ENCODE data around the gene ANP32B. TPM values are rescaled to one million over a fixed set of nuclear protein-coding genes. Genes with fewer than 3 reads are reported as not detected.

The ANP32B gene
- total RNA-seq, 1 experiment from 2014 or later: 14.8 TPM

DNA sequence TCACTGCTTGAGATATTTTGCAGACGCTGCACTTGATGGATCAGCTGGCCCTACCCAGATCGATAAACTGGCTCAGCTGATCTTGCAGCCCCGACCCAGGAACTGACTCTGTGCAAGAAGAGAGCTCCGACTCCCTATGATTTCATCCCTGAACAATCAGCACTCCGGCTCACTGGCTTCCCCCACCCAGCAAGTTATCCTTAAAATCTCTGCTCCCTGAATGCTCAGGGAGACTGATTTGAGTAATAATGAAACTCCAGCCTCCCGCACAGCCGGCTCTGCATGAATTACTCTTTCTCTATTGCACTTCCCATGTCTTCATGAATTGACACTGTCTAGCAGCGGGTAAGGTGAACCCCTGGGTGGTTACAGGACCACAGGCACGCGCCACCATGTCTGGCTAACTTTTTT is 56.5 kb downstream of the ANP32B start:
- POLR2A ChIA-PET (ENCODE audit: unreplicated experiment): no interaction called here
- no peak overlapping the region for H3K4me3 ChIP-seq (ENCODE audit: low read length)
- CTCF ChIA-PET: no interaction called here
- no peaks in the 10 kb centered on the region for H3K9me2 ChIP-seq (replicated peaks; ENCODE audit: low read length)
- no peak overlapping the region for H2AFZ ChIP-seq (ENCODE audit: low read length)
- no peaks in the 10 kb centered on the region for H3K79me2 ChIP-seq (ENCODE audit: low read length)
- TF ChIP-seq EZH2phosphoT487 (IDR thresholded peaks at IDR 0.05; ENCODE audit: borderline replicate concordance, low read length): no peak
- TF ChIP-seq EZH2 (IDR thresholded peaks at IDR 0.05; ENCODE audit: low read length, unreplicated experiment): no peak
- TF ChIP-seq, protein P1, sequence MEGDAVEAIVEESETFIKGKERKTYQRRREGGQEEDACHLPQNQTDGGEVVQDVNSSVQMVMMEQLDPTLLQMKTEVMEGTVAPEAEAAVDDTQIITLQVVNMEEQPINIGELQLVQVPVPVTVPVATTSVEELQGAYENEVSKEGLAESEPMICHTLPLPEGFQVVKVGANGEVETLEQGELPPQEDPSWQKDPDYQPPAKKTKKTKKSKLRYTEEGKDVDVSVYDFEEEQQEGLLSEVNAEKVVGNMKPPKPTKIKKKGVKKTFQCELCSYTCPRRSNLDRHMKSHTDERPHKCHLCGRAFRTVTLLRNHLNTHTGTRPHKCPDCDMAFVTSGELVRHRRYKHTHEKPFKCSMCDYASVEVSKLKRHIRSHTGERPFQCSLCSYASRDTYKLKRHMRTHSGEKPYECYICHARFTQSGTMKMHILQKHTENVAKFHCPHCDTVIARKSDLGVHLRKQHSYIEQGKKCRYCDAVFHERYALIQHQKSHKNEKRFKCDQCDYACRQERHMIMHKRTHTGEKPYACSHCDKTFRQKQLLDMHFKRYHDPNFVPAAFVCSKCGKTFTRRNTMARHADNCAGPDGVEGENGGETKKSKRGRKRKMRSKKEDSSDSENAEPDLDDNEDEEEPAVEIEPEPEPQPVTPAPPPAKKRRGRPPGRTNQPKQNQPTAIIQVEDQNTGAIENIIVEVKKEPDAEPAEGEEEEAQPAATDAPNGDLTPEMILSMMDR (conservative IDR thresholded peaks at IDR 0.05; ENCODE audit: low read depth, low read length): no peak
- H3K4me1 ChIP-seq (ENCODE audit: insufficient read depth, low read length): peaks cover 8% of the 10 kb centered on the region
- no peaks in the 10 kb centered on the region for H4K20me1 ChIP-seq (ENCODE audit: low read length)
- BruUV-seq (replicated peaks): no TSS peak
- H3K9ac ChIP-seq (ENCODE audit: low read length): no peak overlapping the region
- no peak overlapping the region for H3K27ac ChIP-seq (ENCODE audit: low read length)
- no peaks in the 10 kb centered on the region for H3F3A ChIP-seq (ENCODE audit: low read length, unreplicated experiment)
- H3K4me2 ChIP-seq (ENCODE audit: low read length): no peak overlapping the region
- H3K27me3 ChIP-seq (ENCODE audit: low read length): no peaks in the 10 kb centered on the region
- intact Hi-C loops (cut with micrococcal nuclease): no loop called here
- DNase-seq: no peak
- ATAC-seq: no peak
- H3K9me3 ChIP-seq (ENCODE audit: low read length): no peaks in the 10 kb centered on the region
- H3K36me3 ChIP-seq (ENCODE audit: low read depth, low read length): no peaks in the 10 kb centered on the region

DNA sequence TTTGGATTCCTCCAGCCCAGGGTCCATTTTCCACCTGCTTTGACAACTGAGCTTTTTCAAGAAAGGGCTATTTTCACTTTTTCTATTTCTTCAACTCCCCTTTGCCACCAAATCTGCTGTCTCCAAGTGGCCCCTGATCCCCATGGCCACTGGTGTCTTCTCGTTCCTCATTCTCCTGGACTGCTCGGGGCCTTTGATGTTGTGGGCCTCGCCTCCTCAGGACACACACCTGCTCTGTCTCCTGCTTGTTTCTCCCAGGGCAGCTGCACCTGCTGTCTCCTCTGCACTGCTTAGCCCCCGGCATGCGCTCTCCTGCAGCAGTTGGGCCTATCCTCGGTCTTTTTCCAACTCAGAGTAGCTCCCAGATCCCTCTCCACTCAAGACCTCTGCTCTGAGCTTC is 57.1 kb downstream of the ANP32B start:
- no peaks in the 10 kb centered on the region for H3F3A ChIP-seq (ENCODE audit: low read length, unreplicated experiment)
- no peak overlapping the region for H3K4me2 ChIP-seq (ENCODE audit: low read length)
- peaks cover 4% of the 10 kb centered on the region for H3K4me1 ChIP-seq (ENCODE audit: insufficient read depth, low read length)
- no peak overlapping the region for H3K27ac ChIP-seq (ENCODE audit: low read length)
- BruUV-seq (replicated peaks): no TSS peak
- ChIA-PET CTCF (no interaction called here), POLR2A (ENCODE audit: unreplicated experiment) (no interaction called here)
- H4K20me1 ChIP-seq (ENCODE audit: low read length): no peaks in the 10 kb centered on the region
- TF ChIP-seq EZH2phosphoT487 (IDR thresholded peaks at IDR 0.05; ENCODE audit: borderline replicate concordance, low read length): no peak
- TF ChIP-seq, protein P1 (conservative IDR thresholded peaks at IDR 0.05; ENCODE audit: low read depth, low read length): no peak
- no peak for TF ChIP-seq EZH2 (IDR thresholded peaks at IDR 0.05; ENCODE audit: low read length, unreplicated experiment)
- H3K27me3 ChIP-seq (ENCODE audit: low read length): no peaks in the 10 kb centered on the region
- H3K9me2 ChIP-seq (replicated peaks; ENCODE audit: low read length): no peaks in the 10 kb centered on the region
- H2AFZ ChIP-seq (ENCODE audit: low read length): no peak overlapping the region
- no peaks in the 10 kb centered on the region for H3K79me2 ChIP-seq (ENCODE audit: low read length)
- H3K4me3 ChIP-seq (ENCODE audit: low read length): no peak overlapping the region
- no peaks in the 10 kb centered on the region for H3K9me3 ChIP-seq (ENCODE audit: low read length)
- H3K9ac ChIP-seq (ENCODE audit: low read length): no peak overlapping the region
- no peak for ATAC-seq
- H3K36me3 ChIP-seq (ENCODE audit: low read depth, low read length): no peaks in the 10 kb centered on the region
- DNase-seq: no peak
- intact Hi-C loops (cut with micrococcal nuclease): no loop called here

DNA sequence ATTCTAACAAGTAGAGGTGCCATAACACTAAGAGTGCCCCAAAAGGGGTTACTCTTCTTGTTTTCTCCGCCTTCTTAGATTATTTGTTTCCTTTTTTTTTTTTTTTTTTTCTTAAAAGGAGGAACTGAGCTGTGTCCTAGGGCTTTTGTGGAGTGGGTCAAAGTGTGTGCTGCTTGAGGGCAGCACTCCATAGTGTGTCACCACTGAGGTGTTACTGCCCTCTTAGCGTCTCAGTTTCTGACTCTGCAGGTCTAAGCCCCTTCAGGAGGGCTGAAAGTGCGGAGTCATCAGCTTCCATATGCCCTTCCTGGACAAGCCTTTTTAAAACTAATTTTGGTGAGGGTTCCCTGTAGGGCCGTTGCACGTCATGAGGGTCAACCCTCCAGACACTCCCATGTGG is 60.8 kb downstream of the ANP32B start:
- POLR2A ChIA-PET (ENCODE audit: unreplicated experiment): no interaction called here
- DNase-seq: no peak

More for the DNA sequence above, 60.8 kb downstream of the ANP32B start:
- no peaks in the 10 kb centered on the region for H3K9me2 ChIP-seq (replicated peaks; ENCODE audit: low read length)
- no peak for TF ChIP-seq EZH2phosphoT487 (IDR thresholded peaks at IDR 0.05; ENCODE audit: borderline replicate concordance, low read length)
- H3K27ac ChIP-seq (ENCODE audit: low read length): no peak overlapping the region
- no peak overlapping the region for H3K4me3 ChIP-seq (ENCODE audit: low read length)
- no peaks in the 10 kb centered on the region for H3K4me1 ChIP-seq (ENCODE audit: insufficient read depth, low read length)
- no peak overlapping the region for H2AFZ ChIP-seq (ENCODE audit: low read length)
- CTCF ChIA-PET: interaction anchor here (0.6 kb wide), 1 partner anchor 12 kb away, joined by 5 read pairs; no protein-coding TSS in a partner anchor
- ATAC-seq: no peak
- no peaks in the 10 kb centered on the region for H3F3A ChIP-seq (ENCODE audit: low read length, unreplicated experiment)
- no peaks in the 10 kb centered on the region for H3K27me3 ChIP-seq (ENCODE audit: low read length)
- no peak overlapping the region for H3K4me2 ChIP-seq (ENCODE audit: low read length)
- no peaks in the 10 kb centered on the region for H3K9me3 ChIP-seq (ENCODE audit: low read length)
- H4K20me1 ChIP-seq (ENCODE audit: low read length): no peaks in the 10 kb centered on the region
- no peaks in the 10 kb centered on the region for H3K36me3 ChIP-seq (ENCODE audit: low read depth, low read length)
- BruUV-seq (replicated peaks): no TSS peak
- no peaks in the 10 kb centered on the region for H3K79me2 ChIP-seq (ENCODE audit: low read length)
- intact Hi-C loops (cut with micrococcal nuclease): no loop called here
- no peak overlapping the region for H3K9ac ChIP-seq (ENCODE audit: low read length)
